Measurements from ENCODE around the gene VCP.
A peak's percentile ranks its signal among the peaks of the same experiment; 100 is the strongest.

The VCP gene

GRCh38 chr9:35072461-35073278 lies at the start of gene VCP:
Gene VCP, minus strand, starts transcription at chr9:35072625. Its CDS starts 272 bp downstream, at chr9:35072353.
- peak; percentile 97 for DNase-seq (ENCODE audit: low spot score)

GRCh38 chr9:35116898-35117551 lies 44.6 kb upstream of the VCP start:
- DNase-seq (ENCODE audit: low spot score), result peak; percentile 84

- no peak for DNase-seq (ENCODE audit: low spot score)
Observed at GRCh38 chr9:35116539-35116897, 44.1 kb upstream of the VCP start.

GRCh38 chr9:35115680-35116538 lies 43.5 kb upstream of the VCP start, which contains the start of gene ATOSB:
Gene ATOSB, minus strand, starts transcription at chr9:35115862. Its CDS starts 7,588 bp downstream, at chr9:35108274.
- DNase-seq (ENCODE audit: low spot score), result peak; percentile 97

GRCh38 chr9:35114840-35115628 lies 42.6 kb upstream of the VCP start:
- peak; percentile 84 for DNase-seq (ENCODE audit: low spot score)

- peak; percentile 98 for DNase-seq (ENCODE audit: low spot score)
Observed at GRCh38 chr9:35114113-35114839, 41.9 kb upstream of the VCP start.

GRCh38 chr9:35112257-35113020 lies 40.0 kb upstream of the VCP start:
- DNase-seq (ENCODE audit: low spot score), result peak; percentile 26

- DNase-seq (ENCODE audit: low spot score), result peak; percentile 98
Observed at GRCh38 chr9:35111001-35111933, 38.8 kb upstream of the VCP start.

GRCh38 chr9:35110327-35110761 lies 37.9 kb upstream of the VCP start:
- peak; percentile 63 for DNase-seq (ENCODE audit: low spot score)

GRCh38 chr9:35108946-35109575 lies 36.6 kb upstream of the VCP start:
- DNase-seq (ENCODE audit: low spot score), result no peak

GRCh38 chr9:35108461-35108860 lies 36.0 kb upstream of the VCP start:
- DNase-seq (ENCODE audit: low spot score), result no peak

GRCh38 chr9:35107297-35108290 lies 35.2 kb upstream of the VCP start:
- no peak for DNase-seq (ENCODE audit: low spot score)

GRCh38 chr9:35106343-35106730 lies 33.9 kb upstream of the VCP start:
- no peak for DNase-seq (ENCODE audit: low spot score)

GRCh38 chr9:35105571-35106342 lies 33.3 kb upstream of the VCP start:
- no peak for DNase-seq (ENCODE audit: low spot score)

- no peak for DNase-seq (ENCODE audit: low spot score)
Observed at GRCh38 chr9:35105126-35105525, 32.7 kb upstream of the VCP start.

- DNase-seq (ENCODE audit: low spot score), result no peak
Observed at GRCh38 chr9:35104586-35104985, 32.2 kb upstream of the VCP start.

Measured in kidney capillary endothelial cell (primary cell).